Measurements from ENCODE around the gene TWIST2. TPM values are rescaled to one million over a fixed set of nuclear protein-coding genes. Genes with fewer than 3 reads are reported as not detected.

TWIST2 gene
- total RNA-seq, 2 donors from 2014 or later, result 23.5 to 52.9 TPM

- Histone ChIP-seq H3K9me3 (no peaks in the 10 kb centered on the region), H3K27me3 (replicated peaks; ENCODE audit: insufficient read depth) (no peaks in the 10 kb centered on the region), H3K4me1 (replicated peaks) (no peaks in the 10 kb centered on the region), H3K4me3 (no peak overlapping the region), H3K27ac (no peak overlapping the region), H3K36me3 (no peaks in the 10 kb centered on the region)
- WGBS, result 78% methylated on average over 16 of the region's 16 CpGs
- intact Hi-C loops (cut with DNase I), result no loop called here
- no peak for DNase-seq (ENCODE audit: low spot score)
- TF ChIP-seq POLR2A (IDR thresholded peaks at IDR 0.05) (no peak), CTCF (IDR thresholded peaks at IDR 0.05) (no peak), POLR2AphosphoS5 (IDR thresholded peaks at IDR 0.05) (no peak)
These were observed 9.1 kb downstream of the TWIST2 start for GRCh38 chr2:238856713-238857567.

GRCh38 chr2:238857959-238858358 is 10.1 kb downstream of the TWIST2 start:
- DNase-seq (ENCODE audit: low spot score), result no peak
- H3K4me1 ChIP-seq (replicated peaks), result no peaks in the 10 kb centered on the region
- no peaks in the 10 kb centered on the region for H3K27me3 ChIP-seq (replicated peaks; ENCODE audit: insufficient read depth)
- H3K36me3 ChIP-seq, result no peaks in the 10 kb centered on the region
- WGBS, result 85% methylated on average over 4 of the region's 4 CpGs
- intact Hi-C loops (cut with DNase I), result no loop called here
- no peak overlapping the region for H3K4me3 ChIP-seq
- H3K9me3 ChIP-seq, result no peaks in the 10 kb centered on the region
- no peak for TF ChIP-seq POLR2AphosphoS5 (IDR thresholded peaks at IDR 0.05)
- TF ChIP-seq POLR2A (IDR thresholded peaks at IDR 0.05), result no peak
- TF ChIP-seq CTCF (IDR thresholded peaks at IDR 0.05), result no peak
- no peak overlapping the region for H3K27ac ChIP-seq

GRCh38 chr2:238859636-238860347 is 11.9 kb downstream of the TWIST2 start:
- intact Hi-C loops (cut with DNase I), result no loop called here
- Histone ChIP-seq H3K4me1 (replicated peaks) (peaks cover under 1% of the 10 kb centered on the region), H3K9me3 (no peaks in the 10 kb centered on the region), H3K36me3 (no peaks in the 10 kb centered on the region), H3K4me3 (no peak overlapping the region), H3K27ac (no peak overlapping the region), H3K27me3 (replicated peaks; ENCODE audit: insufficient read depth) (no peaks in the 10 kb centered on the region)
- no peak for TF ChIP-seq POLR2AphosphoS5 (IDR thresholded peaks at IDR 0.05)
- TF ChIP-seq POLR2A (IDR thresholded peaks at IDR 0.05), result no peak
- TF ChIP-seq CTCF (IDR thresholded peaks at IDR 0.05), result no peak
- no peak for DNase-seq (ENCODE audit: low spot score)
- 82% methylated on average over 11 of the region's 14 CpGs for WGBS

- intact Hi-C loops (cut with DNase I), result no loop called here
- H3K9me3 ChIP-seq, result no peaks in the 10 kb centered on the region
- no peak overlapping the region for H3K27ac ChIP-seq
- TF ChIP-seq POLR2AphosphoS5 (IDR thresholded peaks at IDR 0.05) (no peak), POLR2A (IDR thresholded peaks at IDR 0.05) (no peak), CTCF (IDR thresholded peaks at IDR 0.05) (no peak)
- H3K4me3 ChIP-seq, result no peak overlapping the region
- no peaks in the 10 kb centered on the region for H3K36me3 ChIP-seq
- H3K27me3 ChIP-seq (replicated peaks; ENCODE audit: insufficient read depth), result no peaks in the 10 kb centered on the region
- WGBS, result 78% methylated on average over 21 of the region's 21 CpGs
- no peak for DNase-seq (ENCODE audit: low spot score)
- H3K4me1 ChIP-seq (replicated peaks), result peaks cover 5% of the 10 kb centered on the region
These were observed 13.3 kb downstream of the TWIST2 start for GRCh38 chr2:238861013-238861730.

Data from prostate gland (tissue), 2 donors.